Cardiac fibroblast (primary cell): ENCODE results near the gene SHISA6.

Experiments
- DNase-seq, 2 donors: peaks; one replicate each; pipeline versions ENCODE4 v3.0.0 to v3.0.0-alpha.2; 2010; ENCODE audit warnings: low read depth in 2 of 2
- H3K4me3 ChIP-seq, 2 donors: replicated peaks in 1 of 2; 1 replicate in 1 of 2; 2 replicates in 1 of 2; pipeline ENCODE4 v1.5.1; 2011; ENCODE audit warnings: low read depth in 2 of 2, low read length in 2 of 2, mild to moderate bottlenecking in 2 of 2, moderate library complexity in 1 of 2
- CTCF ChIP-seq: IDR thresholded peaks from one replicate; pipeline ENCODE4 v1.5.1; 2011; ENCODE audit warnings: low read depth, mild to moderate bottlenecking, low read length, inconsistent platforms

The SHISA6 gene

GRCh38 chr17:11372692-11373091 lies 131.7 kb downstream of the SHISA6 start:
- DNase-seq = no peak
- no peak for TF ChIP-seq CTCF
- H3K4me3 ChIP-seq = no peak overlapping the region

GRCh38 chr17:11378506-11378905 lies 137.5 kb downstream of the SHISA6 start:
- H3K4me3 ChIP-seq = no peak overlapping the region
- DNase-seq = no peak
- no peak for TF ChIP-seq CTCF

- no peak for TF ChIP-seq CTCF
- no peak for DNase-seq
- no peak overlapping the region for H3K4me3 ChIP-seq
Measured at GRCh38 chr17:11380761-11381160, 139.7 kb downstream of the SHISA6 start.

GRCh38 chr17:11383157-11383556 lies 142.1 kb downstream of the SHISA6 start:
- H3K4me3 ChIP-seq = no peak overlapping the region
- no peak for TF ChIP-seq CTCF
- DNase-seq = no peak

- H3K4me3 ChIP-seq = no peak overlapping the region
- DNase-seq = no peak
- TF ChIP-seq CTCF = no peak
Measured at GRCh38 chr17:11384131-11384530, 143.1 kb downstream of the SHISA6 start.

- no peak for DNase-seq
- no peak for TF ChIP-seq CTCF
- H3K4me3 ChIP-seq = no peak overlapping the region
Measured at GRCh38 chr17:11387610-11388009, 146.6 kb downstream of the SHISA6 start.

- TF ChIP-seq CTCF = no peak
- H3K4me3 ChIP-seq = no peak overlapping the region
- no peak for DNase-seq
Measured at GRCh38 chr17:11388054-11388453, 147.0 kb downstream of the SHISA6 start.
